NB4 (cell line): ENCODE measurements around the gene LIN54.

Source experiments
- POLR2A ChIP-seq: IDR thresholded peaks from 2 replicates; pipeline ENCODE4 v1.6.1; 2011; ENCODE audit warnings: mild to moderate bottlenecking; ENCODE audit not compliant: insufficient read length; ENCODE audit errors: extremely low read depth
- TF ChIP-seq, protein P1 (sequence below): IDR thresholded peaks from one replicate; pipeline ENCODE4 v1.5.1; 2012; ENCODE audit warnings: low read depth, low read length
- TF ChIP-seq, protein P2 (sequence below): IDR thresholded peaks from 2 replicates; pipeline ENCODE4 v1.6.1; 2011; ENCODE audit warnings: low read depth, low read length

DNA sequence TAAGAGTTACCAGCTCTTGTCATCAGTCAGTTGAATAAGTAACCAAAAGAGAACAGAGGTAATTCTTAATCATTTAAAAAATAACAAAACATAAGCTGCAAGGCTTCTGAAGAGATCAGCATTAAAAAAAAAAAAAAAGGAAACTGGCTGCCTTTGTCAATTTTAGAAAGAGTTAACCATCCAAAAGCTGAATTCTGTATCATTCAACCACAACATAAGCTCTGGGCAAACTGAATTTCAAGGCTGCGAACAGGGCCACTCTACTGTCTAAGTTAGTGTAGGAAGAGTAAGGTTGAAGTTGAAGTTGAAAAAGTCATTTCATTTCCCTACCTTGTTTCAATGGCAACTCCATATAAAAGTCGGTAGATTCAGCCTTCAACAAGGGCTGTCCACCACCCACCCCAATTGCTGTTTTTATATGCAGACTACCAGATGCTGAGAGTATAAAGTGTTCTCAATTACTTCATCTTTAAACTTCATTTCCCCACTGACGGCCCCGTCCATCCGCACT is 1.1 kb upstream of the LIN54 start:
- TF ChIP-seq, protein P1, sequence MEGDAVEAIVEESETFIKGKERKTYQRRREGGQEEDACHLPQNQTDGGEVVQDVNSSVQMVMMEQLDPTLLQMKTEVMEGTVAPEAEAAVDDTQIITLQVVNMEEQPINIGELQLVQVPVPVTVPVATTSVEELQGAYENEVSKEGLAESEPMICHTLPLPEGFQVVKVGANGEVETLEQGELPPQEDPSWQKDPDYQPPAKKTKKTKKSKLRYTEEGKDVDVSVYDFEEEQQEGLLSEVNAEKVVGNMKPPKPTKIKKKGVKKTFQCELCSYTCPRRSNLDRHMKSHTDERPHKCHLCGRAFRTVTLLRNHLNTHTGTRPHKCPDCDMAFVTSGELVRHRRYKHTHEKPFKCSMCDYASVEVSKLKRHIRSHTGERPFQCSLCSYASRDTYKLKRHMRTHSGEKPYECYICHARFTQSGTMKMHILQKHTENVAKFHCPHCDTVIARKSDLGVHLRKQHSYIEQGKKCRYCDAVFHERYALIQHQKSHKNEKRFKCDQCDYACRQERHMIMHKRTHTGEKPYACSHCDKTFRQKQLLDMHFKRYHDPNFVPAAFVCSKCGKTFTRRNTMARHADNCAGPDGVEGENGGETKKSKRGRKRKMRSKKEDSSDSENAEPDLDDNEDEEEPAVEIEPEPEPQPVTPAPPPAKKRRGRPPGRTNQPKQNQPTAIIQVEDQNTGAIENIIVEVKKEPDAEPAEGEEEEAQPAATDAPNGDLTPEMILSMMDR, result no peak
- TF ChIP-seq, protein P2, sequence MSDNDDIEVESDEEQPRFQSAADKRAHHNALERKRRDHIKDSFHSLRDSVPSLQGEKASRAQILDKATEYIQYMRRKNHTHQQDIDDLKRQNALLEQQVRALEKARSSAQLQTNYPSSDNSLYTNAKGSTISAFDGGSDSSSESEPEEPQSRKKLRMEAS, result no peak
- no peak for TF ChIP-seq POLR2A
